GM19395 (cell line): ENCODE results near the gene SPATA31D1.
"Not testable (repeated sequence)": the region's sequence is repeated elsewhere in the genome, so short reads cannot be mapped to it uniquely, and the experiment has no call there.

Experiments
- ATAC-seq: cut with Tn5 transposase; IDR thresholded peaks from one replicate; pipeline ENCODE4 v1.9.1; 2021; ENCODE audit warnings: mild to moderate bottlenecking, moderate library complexity; ENCODE audit not compliant: unreplicated experiment

SPATA31D1 gene

DNA sequence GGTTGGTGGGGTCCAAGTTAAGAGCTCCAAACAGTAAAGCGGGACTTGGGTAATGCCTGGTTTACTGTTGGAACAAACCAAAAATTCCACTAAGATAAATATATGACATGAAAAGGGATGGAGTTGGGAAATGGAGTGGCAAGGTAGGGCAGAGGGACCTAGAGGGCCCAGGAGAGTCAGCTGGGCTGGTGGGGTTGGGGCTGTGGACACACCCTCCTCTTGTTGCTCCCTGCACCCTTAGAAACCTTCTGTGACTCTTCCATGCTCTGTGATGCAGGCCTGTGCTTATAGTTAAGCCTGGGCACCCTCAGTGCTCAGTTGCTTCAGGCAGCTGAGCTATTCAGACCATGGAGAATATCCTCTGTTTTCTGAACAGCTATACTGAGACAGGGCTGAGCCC, at the start of gene SPATA31D1:
Gene SPATA31D1 (plus strand): TSS at position 301 of the 400 bp plus-strand sequence. CDS start 47 bp downstream, at position 348.
- ATAC-seq: not testable (repeated sequence)

DNA sequence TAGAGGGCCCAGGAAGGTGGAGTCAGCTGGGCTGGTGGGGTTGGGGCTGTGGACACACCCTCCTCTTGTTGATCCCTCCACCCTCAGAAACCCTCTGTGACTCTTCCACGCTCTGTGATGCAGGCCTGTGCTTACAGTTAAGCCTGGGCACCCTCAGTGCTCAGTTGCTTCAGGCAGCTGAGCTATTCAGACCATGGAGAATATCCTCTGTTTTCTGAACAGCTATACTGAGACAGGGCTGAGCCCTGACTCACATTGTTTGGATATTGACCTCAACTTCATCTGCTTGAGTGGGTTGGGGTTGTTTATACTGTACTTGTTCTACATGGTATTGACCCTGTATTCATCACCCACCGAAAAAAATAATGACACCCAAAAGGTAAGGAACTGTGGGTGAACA, 45.2 kb upstream of the SPATA31D1 start, which contains the start of gene SPATA31D3:
Gene SPATA31D3 (plus strand): TSS at position 108 of the 400 bp plus-strand sequence. CDS start 86 bp downstream, at position 194.
- not testable (repeated sequence) for ATAC-seq

DNA sequence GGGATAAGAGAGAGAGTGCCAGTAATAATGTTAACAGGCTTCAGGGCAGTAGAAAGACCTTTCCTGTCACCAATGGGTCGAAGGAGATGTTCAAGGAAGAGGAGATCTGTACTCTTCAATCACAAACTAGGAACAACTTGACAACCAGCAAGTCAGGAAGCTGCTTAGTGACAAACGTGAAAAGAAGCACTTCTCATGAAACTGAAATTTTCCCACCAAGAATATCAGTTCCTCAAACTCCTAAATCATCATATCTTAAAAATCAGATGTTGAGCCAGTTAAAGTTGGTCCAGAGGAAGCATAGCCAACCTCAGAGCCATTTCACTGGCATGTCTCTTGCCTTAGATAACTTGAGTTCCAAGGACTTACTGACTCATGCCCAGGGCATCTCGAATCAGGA, 39.9 kb upstream of the SPATA31D1 start:
- not testable (repeated sequence) for ATAC-seq

DNA sequence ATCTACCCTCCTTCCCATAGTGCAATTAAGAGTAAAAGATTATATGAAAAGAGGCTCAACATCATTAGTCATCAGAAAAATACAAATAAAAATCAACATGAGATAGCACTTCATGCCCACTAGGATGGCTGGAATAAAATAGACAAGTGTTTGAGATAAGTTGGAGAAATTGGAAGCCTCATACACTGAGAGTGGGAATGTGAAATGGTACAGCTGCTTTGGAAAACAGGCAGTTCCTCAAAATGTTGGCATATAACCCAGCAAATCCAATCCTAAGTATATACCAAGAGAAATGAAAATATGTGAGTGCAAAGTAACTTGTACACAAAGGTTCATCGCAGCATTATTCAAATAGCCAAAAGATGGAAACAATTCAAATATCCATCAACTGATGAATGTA, 35.5 kb upstream of the SPATA31D1 start:
- no peak for ATAC-seq

DNA sequence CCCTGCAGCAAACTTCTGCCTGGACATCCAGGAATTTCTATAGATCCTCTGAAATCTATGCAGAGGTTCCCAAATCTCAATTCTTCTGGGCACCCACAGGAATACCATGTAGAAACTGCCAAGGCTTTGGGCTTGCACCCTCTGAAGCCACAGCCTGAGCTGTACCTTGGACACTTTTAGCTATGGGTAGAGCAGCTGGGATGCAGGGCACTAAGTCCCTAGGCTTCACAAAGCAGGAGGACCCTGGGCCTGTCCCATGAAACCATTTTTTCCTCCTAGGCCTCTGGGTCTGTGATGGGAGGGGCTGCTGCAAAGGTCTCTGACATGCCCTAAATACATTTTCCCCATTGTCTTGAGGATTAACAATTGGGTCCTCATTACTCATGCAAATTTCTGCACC, 32.9 kb upstream of the SPATA31D1 start:
- no peak for ATAC-seq

DNA sequence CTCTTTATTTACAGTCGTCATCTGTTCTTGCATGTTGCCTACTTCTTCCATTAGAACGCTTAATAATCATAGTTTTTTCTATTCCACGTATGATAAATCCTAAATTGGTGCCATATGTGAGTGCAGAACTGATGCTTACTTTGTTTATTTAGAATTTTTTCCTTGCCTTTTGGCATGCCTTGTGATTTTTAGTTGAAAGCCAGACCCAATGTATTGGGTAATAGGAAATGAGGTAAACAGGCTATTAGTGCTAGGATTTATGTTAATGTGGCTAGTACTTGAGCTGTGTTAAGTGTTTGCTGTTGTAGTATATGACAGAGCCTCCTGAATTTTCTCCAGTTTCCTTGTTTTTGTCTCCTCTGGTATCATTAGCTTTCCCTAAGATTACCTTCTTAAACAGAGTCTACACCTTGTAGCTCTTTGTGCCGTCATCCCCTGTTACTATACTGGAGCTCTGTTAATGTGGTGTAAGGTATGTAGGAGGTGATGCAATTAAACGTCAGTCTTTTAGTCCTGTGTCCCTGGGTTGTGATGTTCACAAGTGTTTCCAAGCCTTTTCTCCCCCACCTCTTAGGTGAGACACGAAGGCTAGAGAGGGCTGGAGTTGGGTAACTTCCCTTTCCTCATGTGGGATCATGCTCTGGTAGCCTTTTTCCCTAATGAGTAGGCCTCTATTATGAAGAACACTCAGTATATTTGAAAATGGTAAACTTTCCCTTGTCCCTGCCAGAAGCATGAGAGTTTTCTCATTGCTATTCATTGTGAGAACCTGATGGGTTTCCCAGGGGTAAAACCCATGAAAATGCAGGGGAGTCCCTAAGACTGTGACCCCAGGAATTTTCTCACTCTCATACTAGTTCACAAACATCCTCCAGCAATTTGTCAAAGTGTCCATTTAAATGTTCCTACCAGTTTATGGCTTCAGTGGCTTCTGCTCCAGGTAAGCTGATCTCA, 24.1 kb upstream of the SPATA31D1 start:
- no peak for ATAC-seq

DNA sequence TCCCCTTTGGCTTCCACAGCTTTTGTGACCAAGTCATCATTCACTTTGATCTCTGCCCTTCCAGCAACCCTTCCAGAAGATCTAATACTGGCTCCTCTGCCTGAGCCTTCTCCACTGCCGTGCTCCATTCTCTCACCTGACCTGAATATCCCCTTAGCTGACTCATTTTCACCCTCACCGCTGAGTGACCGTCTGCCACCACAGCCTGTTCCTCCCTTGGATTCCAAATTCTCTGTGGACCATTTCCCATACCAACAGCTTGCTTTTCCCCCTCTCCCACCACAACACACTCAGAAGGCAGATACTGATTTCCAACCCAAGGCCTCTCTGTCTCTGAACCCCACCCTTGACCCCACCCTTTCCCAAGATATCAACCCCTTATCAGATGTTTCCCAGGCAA, 20.5 kb upstream of the SPATA31D1 start:
- no peak for ATAC-seq

DNA sequence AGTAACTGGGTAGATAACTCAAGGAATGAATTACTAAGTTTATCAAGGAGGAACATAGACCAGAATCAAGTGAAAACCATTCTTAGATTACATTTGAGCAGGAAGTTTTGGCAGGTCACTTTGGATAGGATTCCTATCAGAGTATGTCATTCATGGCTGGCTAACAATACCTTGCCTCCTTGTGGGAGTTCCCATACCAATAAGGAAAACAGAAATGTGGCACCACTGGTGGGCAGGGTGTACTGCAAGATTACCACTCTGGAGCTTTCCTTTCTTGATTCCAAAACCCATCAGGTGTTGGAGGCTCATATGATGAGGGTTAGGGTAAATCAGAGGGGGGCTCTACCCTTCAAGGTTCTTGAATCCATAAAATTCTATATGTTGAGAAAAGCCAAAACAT, 18.6 kb upstream of the SPATA31D1 start:
- no peak for ATAC-seq

DNA sequence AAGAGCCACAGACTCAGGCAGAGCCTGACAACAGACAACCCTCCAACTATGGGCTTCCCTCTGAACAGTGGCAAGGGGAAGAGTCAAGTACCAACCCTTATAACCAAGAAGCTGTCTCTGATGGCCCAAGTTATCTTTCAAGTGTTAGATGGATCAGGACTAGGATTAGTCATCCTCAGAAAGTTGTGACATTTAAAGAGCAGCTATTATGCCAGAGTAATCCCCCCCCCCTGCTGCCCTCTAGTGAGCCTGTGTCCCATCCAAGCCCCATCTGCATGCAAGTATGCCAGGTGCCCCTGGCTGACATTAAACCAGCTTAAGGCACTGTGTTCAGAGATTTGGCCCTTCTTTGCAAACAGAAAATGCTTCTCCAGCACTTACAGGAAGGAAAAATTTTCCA, 16.8 kb upstream of the SPATA31D1 start:
- no peak for ATAC-seq

DNA sequence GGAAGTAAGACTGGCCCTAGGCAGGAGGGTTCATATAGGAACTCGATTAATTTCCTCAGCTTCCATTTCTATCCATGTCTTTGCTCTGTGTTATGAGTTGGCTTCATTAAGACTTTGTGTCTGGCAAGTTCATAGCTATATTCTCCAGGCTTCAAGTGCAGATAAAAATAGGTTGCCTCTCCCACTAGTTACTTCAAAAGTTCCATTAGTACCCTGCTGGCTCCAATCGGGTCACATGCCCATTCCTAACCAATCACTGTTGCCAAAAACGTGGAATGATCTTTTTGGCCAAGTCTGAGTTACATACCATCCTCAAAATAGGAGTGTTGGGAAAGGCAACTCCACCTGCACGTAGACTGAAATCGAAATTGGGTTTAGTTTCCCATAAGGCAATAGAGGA, 13.8 kb upstream of the SPATA31D1 start:
- no peak for ATAC-seq

DNA sequence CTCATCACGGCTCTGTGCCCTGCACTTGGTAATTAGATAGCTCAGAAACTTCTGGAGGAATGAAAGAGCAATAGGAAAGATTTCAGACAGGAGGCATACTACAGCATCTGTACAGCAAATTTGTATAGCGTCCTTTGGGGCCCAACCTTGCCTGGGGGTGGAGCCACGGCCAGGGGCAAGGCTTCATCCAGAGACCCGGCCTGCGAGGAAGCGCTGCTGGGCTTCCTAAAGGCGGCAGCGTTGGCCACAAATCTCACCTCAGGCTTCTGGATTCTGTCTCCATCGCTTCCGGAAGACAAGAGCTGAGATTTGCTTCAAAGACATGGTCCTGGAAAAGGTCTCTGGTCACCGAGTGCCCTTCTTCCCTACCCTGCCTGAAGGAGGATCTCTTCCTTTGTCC, 12.2 kb upstream of the SPATA31D1 start:
- no peak for ATAC-seq

DNA sequence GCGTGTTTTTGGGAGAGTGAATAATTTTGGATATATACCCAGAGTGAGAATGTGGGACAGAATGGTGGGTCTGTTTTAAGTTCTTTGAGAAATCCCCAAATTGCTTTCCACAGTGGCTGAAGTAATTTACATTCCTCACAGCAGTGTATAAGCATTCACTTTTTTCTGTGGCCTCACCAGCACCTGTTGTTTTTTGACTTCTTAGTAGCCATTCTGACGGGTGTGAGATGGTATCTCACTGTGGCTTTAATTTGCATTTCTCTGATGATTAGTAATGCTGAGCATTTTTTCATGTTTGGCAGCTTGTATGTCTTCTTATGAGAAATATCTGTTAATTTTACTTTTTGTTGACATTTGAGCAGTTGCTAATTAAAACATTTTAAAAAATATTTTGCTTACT, 9.4 kb upstream of the SPATA31D1 start:
- peak; percentile 80 for ATAC-seq

DNA sequence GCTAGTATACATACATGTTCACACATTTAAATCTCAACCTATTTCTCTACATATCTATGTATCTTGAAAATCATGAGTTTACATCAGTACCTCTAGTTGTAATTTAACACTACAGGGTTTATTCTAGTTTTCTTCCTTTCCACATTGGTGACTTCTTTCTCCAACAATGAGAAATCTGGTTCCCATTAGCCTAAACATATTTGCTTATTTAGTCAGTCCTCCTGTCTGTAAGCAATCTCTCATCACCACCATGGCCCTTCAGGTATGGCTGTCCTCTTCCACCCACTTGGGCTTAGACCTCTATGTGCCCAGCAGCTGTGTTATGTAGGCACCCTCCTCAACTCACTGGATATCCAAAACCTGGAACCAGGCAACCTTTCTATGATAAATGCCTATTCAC, 8.0 kb upstream of the SPATA31D1 start:
- ATAC-seq: no peak

DNA sequence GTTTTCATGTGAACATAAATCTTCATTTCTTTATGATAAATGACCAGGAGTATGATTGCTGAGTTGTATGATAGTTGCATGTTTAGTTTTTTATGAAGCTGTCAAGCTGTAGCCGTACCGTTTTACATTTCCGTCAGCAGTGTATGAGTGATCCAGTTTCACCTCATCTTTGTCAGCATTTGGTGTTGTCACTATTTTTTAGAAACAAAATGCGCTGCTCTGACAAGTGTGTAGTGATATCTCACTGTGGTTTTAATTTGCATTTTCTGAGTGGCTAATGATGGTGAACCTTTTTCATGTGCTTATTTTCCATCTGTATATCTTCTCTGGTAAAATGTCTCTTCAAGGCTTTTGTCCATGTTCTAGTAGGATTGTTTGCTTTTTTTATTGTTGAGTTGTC, 6.7 kb upstream of the SPATA31D1 start:
- ATAC-seq: no peak

DNA sequence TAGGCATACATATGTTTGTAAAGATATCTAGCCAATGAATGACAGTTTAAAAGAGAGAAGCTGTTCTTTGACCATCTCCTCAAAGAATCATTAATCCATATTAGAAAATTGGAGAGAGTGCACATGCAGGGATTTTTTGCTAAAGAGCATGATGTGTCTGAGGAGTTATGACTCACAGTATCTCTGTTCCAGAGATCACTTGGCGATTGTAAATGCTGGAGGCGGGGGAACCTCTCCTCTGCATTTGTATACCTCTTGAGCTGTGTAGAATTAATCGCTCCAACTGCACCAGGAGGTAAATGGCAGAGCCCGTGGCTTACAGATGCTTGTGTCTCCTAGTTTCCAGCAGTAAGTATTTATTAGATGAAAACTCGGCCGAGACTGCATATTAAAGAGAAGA, 3.6 kb upstream of the SPATA31D1 start:
- no peak for ATAC-seq

DNA sequence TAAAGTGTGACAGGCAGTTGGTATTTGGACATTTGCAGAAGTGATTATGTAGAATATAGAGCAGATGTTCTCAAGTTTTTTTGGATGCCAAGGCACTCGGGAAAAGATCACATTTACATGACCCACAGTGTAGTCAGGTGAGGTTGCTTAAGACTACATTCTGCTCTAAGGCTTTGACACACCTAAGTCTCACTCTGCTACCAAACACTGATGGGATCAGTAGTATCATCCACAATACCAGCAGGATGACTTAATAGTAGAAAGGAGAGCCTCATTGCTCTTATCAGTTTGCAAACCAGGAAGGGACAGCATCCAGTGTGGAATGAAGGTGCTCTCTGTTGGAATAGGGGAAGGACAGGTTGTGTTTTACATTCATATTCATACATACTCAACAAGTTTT, 2.5 kb upstream of the SPATA31D1 start:
- ATAC-seq: no peak

DNA sequence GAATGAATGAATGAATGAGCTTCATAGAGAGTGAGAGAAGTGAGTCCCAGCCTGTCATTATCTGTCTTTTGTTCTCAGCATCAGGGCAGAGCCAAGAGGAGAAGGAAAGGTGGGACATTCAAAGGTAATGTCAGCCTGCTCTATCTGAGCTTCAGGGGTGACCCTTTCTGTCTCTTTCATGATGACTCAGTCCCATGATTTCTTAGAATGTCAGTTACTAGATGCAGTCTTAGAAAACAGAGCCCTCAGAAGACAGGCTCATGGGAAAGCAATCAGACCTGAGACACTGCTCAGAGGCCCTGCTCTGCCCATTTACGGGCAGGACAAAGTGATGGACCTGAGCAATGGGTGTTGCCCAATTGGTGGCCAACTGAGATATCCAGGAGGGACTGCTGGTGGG, 1.1 kb downstream of the SPATA31D1 start:
- ATAC-seq: no peak

DNA sequence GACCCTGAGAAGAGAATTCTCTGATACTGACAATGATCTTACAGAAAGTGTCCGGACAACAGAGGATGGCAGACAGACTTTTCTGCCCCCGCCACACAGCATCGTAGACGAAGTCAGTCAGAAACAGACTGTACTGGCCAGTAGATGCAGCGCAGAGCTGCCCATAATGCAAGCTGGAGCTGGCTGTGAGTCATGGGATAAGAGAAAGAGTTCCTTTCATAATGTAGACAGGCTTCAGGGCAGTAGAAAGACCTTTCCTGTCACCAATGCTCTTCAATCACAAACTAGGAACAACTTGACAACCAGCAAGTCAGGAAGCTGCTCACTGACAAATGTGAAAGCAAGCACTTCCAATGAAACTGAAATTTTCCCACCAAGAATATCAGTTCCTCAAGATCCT, 5.1 kb downstream of the SPATA31D1 start:
- ATAC-seq: no peak

DNA sequence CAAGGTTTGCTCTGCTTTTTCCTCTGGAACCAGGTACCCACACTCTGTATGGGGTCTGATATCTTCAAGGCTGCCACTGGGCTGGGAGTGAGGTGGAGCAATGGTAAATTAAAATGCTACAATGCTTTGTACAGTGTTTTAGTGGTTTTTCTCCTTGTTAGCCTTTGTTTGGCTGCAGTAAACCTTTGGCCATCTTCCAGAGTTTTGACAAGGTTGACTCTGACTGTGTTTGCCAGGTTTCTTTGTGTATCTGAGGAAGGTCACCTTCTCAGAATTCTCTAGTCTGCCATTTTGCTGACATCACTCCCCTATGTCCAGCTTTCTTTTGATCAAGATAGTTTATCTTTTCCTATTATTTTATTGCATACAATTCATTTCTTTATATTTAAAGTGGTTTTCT, 11.2 kb downstream of the SPATA31D1 start:
- ATAC-seq: no peak

DNA sequence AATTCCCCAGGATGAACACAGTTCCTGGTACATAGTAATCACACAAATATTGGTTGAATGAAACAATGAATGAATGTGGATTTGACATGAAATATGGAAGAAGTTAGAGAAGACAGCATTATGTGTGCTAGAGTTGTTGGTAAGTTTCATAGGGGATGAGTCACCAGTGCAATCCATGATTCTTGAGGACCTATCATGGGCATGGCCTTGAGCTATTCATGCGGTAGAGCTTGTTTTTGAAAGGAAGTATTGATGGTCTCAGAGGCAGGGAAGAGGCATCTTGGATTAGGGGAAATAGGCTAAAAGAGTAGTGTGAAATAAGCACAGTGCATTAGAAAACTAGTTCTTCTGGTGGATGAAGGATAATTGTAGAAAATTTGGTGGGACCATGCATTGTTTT, 22.1 kb downstream of the SPATA31D1 start:
- ATAC-seq: no peak

DNA sequence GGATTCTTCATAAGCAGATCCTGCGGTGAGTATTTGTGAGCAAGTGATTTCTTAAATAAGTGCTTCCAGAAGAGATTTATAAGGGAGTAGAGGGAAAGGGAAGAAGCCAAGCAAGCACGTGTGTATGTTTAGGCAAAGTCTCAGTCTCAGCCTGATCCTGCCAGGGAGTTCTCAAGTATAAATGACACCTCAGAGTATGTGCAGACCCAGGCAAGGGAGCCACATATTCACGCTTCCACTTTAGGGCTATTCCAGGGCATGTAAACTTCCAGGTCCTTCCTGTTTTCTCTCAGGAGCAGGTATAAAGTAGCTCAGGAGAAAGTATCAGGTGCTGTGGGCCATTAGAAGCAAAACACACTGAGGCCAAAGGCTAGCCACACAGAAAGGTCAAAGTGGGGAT, 22.6 kb downstream of the SPATA31D1 start:
- no peak for ATAC-seq

DNA sequence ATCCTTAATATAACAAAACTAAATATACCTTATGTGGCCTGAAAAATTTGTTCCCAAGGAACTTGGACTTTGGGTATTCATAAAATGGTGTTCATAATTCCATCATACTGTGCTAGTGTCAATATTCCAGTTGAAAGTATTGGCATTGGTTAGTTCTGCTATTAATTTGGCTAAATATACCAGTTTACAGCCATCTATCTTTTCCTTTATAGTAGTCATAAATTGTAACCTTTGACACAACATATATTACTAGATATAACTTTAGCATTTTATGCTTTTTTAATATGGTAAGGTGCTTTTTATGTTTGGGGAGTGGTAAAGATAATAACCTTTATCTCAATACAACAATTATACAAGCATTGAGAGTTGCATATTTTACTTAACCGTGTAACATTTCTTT, 23.7 kb downstream of the SPATA31D1 start:
- no peak for ATAC-seq

DNA sequence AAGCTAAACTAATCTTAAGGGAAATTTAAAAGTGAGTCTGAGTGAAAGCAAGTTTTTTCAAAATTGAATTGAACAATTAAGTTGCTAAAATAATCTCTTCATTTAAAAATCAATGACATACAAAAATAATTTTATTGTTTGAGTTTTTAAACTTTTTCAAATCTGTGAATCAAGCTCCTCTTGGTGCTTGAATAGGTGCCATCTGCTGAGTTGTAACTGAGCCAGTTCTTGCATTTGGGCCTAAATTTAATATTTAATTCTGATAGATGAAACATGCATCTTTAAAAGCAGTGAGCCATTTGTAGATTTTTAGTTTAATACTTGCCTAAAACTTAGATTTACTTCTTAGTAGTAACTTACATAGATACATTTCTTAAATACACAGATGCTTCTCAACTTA, 31.8 kb downstream of the SPATA31D1 start:
- no peak for ATAC-seq
